ENCODE results near the gene KCND3. TPM values are rescaled to one million over a fixed set of nuclear protein-coding genes. Genes with fewer than 3 reads are reported as not detected.
A peak's percentile ranks its signal among the peaks of the same experiment; 100 is the strongest.

The KCND3 gene
- total RNA-seq, 1 experiment from 2014 or later: 0.15 TPM

- no peak for TF ChIP-seq CTCF (conservative IDR thresholded peaks at IDR 0.05)
- Histone ChIP-seq H3K27me3 (ENCODE audit: insufficient read depth, low read length) (no peaks in the 10 kb centered on the region), H4K5ac (ENCODE audit: insufficient read length, low read depth, low read length) (no peak overlapping the region), H3K27ac (ENCODE audit: insufficient read length, low read depth, low read length) (no peak overlapping the region), H2BK12ac (ENCODE audit: insufficient read length, low read depth, low read length) (no peak overlapping the region), H4K8ac (replicated peaks; ENCODE audit: insufficient read length, low read depth, low read length) (no peak overlapping the region), H3K79me1 (ENCODE audit: insufficient read depth, low read depth, low read length, poor library complexity, severe bottlenecking) (peaks cover 7% of the 10 kb centered on the region), H2BK20ac (ENCODE audit: low read depth, low read length, poor library complexity, severe bottlenecking) (no peak overlapping the region), H3K14ac (ENCODE audit: insufficient read depth, low read length) (peak overlapping the region; percentile 98), H3K4ac (ENCODE audit: low read depth, low read length) (no peak overlapping the region), H2AK5ac (ENCODE audit: insufficient read length, low read length) (no peak overlapping the region), H2BK120ac (ENCODE audit: low read depth, low read length, poor library complexity, severe bottlenecking) (no peak overlapping the region), H3K56ac (ENCODE audit: insufficient read length, low read depth, low read length) (no peak overlapping the region), H3K18ac (ENCODE audit: insufficient read length, low read depth, low read length) (peak overlapping the region; percentile 89), H3T11ph (ENCODE audit: low read length) (no peak overlapping the region), H3K9me3 (ENCODE audit: control insufficient read depth, low read depth, low read length) (no peaks in the 10 kb centered on the region), H3K79me2 (ENCODE audit: insufficient read depth, low read length) (peaks cover 14% of the 10 kb centered on the region), H3K4me1 (ENCODE audit: insufficient read depth, low read length) (no peaks in the 10 kb centered on the region; the same call in none of the 2 replicates), H2AFZ (ENCODE audit: low read length) (no peak overlapping the region), H3K9ac (ENCODE audit: extremely low read depth, insufficient read length, low read length) (peak overlapping the region; percentile 88), H2BK5ac (ENCODE audit: insufficient read length, low read length) (no peak overlapping the region), H4K20me1 (ENCODE audit: control insufficient read depth, insufficient read depth, insufficient read length) (no peaks in the 10 kb centered on the region), H3K4me2 (ENCODE audit: insufficient read depth, insufficient read length, low read length) (peak overlapping the region; percentile 95), H2BK15ac (ENCODE audit: low read depth, low read length) (no peak overlapping the region), H3K23ac (ENCODE audit: insufficient read length, low read depth, low read length) (no peak overlapping the region), H4K91ac (ENCODE audit: insufficient read length, low read depth, low read length) (no peak overlapping the region), H3K23me2 (ENCODE audit: insufficient read length, low read depth, low read length, poor library complexity, severe bottlenecking) (peaks cover 11% of the 10 kb centered on the region)
- WGBS (ENCODE audit: extremely low coverage, insufficient read length, low lambda C conversion rate): no CpG with 5 or more reads among the region's 35 CpGs
- Mint-ChIP-seq H3K36me3 (ENCODE audit: insufficient read depth in 1 of 3, low read depth in 3 of 3) (peaks cover 23 to 41% (median 34%) of the 10 kb centered on the region in 3 experiments), H3K9me3 (no peaks in the 10 kb centered on the region; a peak in 1 of 5 replicates), H3K27me3 (ENCODE audit: low read depth) (no peaks in the 10 kb centered on the region; the same call in 1 of the 2 replicates), H3K27ac (peak overlapping the region in 2 of 3 experiments; percentile 65 to 71; a peak in 4 of 7 replicates), H3K4me1 (peaks cover 17 to 19% of the 10 kb centered on the region in 2 experiments), H3K4me3 (peak overlapping the region; percentile 80 to 96)
- no peak for DNase-seq
Measured at GRCh38 chr1:111756124-111756513, 233.3 kb downstream of the KCND3 start.

Measured in H9 (cell line).